Nephron progenitor cell (in vitro differentiated cells): ENCODE data around the gene SLC17A9.

ENCODE experiments used
- DNase-seq: peaks from one replicate; pipeline ENCODE4 v3.0.0; 2021
- H3K27ac Mint-ChIP-seq: 2 replicates; pipeline ENCODE4 v1.8.0; 2021; ENCODE audit warnings: mild to moderate bottlenecking, moderate library complexity, mixed read lengths
- H3K27me3 Mint-ChIP-seq: 2 replicates; pipeline ENCODE4 v1.8.0; 2021; ENCODE audit warnings: mild to moderate bottlenecking, low read depth, mixed read lengths; ENCODE audit not compliant: poor library complexity
- H3K36me3 Mint-ChIP-seq: 2 replicates; pipeline ENCODE4 v1.8.0; 2021; ENCODE audit warnings: low read depth, mixed read lengths
- H3K4me1 Mint-ChIP-seq: 2 replicates; pipeline ENCODE4 v1.8.0; 2021; ENCODE audit warnings: mixed read lengths
- H3K4me3 Mint-ChIP-seq: 2 replicates; pipeline ENCODE4 v1.8.0; 2021; ENCODE audit warnings: mild to moderate bottlenecking, moderate library complexity, mixed read lengths
- H3K9me3 Mint-ChIP-seq: 2 replicates; pipeline ENCODE4 v1.8.0; 2021; ENCODE audit warnings: mild to moderate bottlenecking, moderate library complexity, mixed read lengths
- CTCF ChIP-seq: fragments of 200-600 bp; sonication (generic); IDR thresholded peaks from 2 replicates; pipeline ENCODE4 v1.5.0; 2021; ENCODE audit warnings: antibody characterized with exemption

Gene SLC17A9

GRCh38 chr20:62997417-62998035, 45.0 kb downstream of the SLC17A9 start:
- no peaks in the 10 kb centered on the region for H3K36me3 Mint-ChIP-seq
- no peak for TF ChIP-seq CTCF
- H3K9me3 Mint-ChIP-seq: peaks cover 15% of the 10 kb centered on the region
- H3K27me3 Mint-ChIP-seq: peaks cover 80% of the 10 kb centered on the region
- peaks cover 29% of the 10 kb centered on the region for H3K4me1 Mint-ChIP-seq
- no peak overlapping the region for H3K27ac Mint-ChIP-seq
- H3K4me3 Mint-ChIP-seq: no peak overlapping the region
- no peak for DNase-seq

DNA sequence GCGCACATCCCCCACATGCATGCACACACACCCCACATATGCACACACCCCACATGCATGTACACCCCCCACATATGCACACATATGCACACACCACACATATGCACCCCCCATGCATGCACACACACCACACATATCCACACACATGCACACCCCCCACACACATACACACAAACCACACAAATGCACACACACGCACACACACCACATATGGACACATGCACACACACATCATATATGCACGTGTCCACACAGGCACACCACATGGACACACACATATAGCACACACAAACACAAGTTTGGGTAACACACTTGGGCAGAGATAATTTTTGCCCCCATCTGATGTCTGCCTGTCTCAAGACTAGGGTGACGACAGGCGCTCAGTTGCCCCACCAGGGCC, 45.9 kb downstream of the SLC17A9 start:
- H3K9me3 Mint-ChIP-seq: peaks cover 15% of the 10 kb centered on the region
- peaks cover 28% of the 10 kb centered on the region for H3K4me1 Mint-ChIP-seq
- no peak overlapping the region for H3K27ac Mint-ChIP-seq
- H3K36me3 Mint-ChIP-seq: no peaks in the 10 kb centered on the region
- no peak for TF ChIP-seq CTCF
- no peak overlapping the region for H3K4me3 Mint-ChIP-seq
- peaks cover 90% of the 10 kb centered on the region for H3K27me3 Mint-ChIP-seq
- DNase-seq: no peak

DNA sequence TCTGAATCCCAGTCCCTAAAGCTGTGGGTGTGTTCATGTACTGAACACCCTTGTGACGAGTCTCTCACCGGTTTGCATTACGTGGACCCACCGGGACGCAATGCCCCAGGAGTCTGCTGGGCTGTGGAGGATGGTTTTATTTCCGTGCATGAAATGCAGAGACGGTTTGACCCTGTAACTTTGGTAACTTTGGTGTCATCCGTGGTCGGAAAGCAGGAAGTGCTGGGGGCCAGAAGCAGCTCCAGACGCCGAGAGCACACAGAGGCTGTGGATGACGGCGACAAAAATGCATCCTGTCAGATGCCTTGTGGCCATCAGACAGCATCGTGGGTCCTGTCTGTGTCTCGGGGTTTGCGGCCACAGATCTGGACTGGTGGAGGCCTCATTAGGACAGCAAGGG, 47.1 kb downstream of the SLC17A9 start:
- no peaks in the 10 kb centered on the region for H3K36me3 Mint-ChIP-seq
- DNase-seq: no peak
- H3K27ac Mint-ChIP-seq: no peak overlapping the region
- peaks cover 15% of the 10 kb centered on the region for H3K9me3 Mint-ChIP-seq
- TF ChIP-seq CTCF: no peak
- H3K4me1 Mint-ChIP-seq: peaks cover 30% of the 10 kb centered on the region
- H3K4me3 Mint-ChIP-seq: no peak overlapping the region
- H3K27me3 Mint-ChIP-seq: peaks cover 94% of the 10 kb centered on the region

GRCh38 chr20:63000036-63000435, 47.5 kb downstream of the SLC17A9 start:
- H3K36me3 Mint-ChIP-seq: no peaks in the 10 kb centered on the region
- no peak for DNase-seq
- H3K4me3 Mint-ChIP-seq: no peak overlapping the region
- H3K4me1 Mint-ChIP-seq: peaks cover 25% of the 10 kb centered on the region
- peaks cover 15% of the 10 kb centered on the region for H3K9me3 Mint-ChIP-seq
- no peak for TF ChIP-seq CTCF
- H3K27me3 Mint-ChIP-seq: peaks cover 97% of the 10 kb centered on the region
- no peak overlapping the region for H3K27ac Mint-ChIP-seq

DNA sequence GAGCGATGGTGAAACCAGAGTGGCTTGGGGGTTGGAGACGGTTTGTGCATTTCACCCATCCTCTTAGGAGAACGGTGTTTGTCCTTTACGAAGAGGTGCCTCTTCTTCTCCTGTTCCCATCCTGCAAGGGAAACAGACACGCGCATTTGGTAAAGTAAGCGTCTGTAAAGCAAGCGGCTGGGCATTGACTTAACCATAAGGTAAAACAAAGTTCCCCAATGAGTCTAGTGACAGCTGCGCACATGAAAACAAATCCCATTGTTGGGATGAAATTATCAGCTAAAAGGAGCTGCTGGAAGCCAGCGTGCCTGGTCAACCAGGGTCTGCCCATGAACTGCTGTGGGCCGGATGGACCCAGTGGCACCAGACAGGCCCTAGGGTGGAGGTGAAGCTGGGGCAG, 48.4 kb downstream of the SLC17A9 start:
- no peak overlapping the region for H3K27ac Mint-ChIP-seq
- TF ChIP-seq CTCF: no peak

GRCh38 chr20:63002511-63002910, 50.0 kb downstream of the SLC17A9 start:
- H3K4me1 Mint-ChIP-seq: peaks cover 16% of the 10 kb centered on the region
- no peak for DNase-seq
- H3K27me3 Mint-ChIP-seq: peaks cover 96% of the 10 kb centered on the region
- H3K27ac Mint-ChIP-seq: no peak overlapping the region
- no peak for TF ChIP-seq CTCF
- H3K9me3 Mint-ChIP-seq: peaks cover 15% of the 10 kb centered on the region
- H3K36me3 Mint-ChIP-seq: no peaks in the 10 kb centered on the region
- H3K4me3 Mint-ChIP-seq: no peak overlapping the region

More for the DNA sequence above, 48.4 kb downstream of the SLC17A9 start:
- H3K27me3 Mint-ChIP-seq: peaks cover 98% of the 10 kb centered on the region
- H3K36me3 Mint-ChIP-seq: no peaks in the 10 kb centered on the region
- H3K4me3 Mint-ChIP-seq: no peak overlapping the region
- H3K9me3 Mint-ChIP-seq: peaks cover 15% of the 10 kb centered on the region
- DNase-seq: no peak
- peaks cover 17% of the 10 kb centered on the region for H3K4me1 Mint-ChIP-seq
